ENCODE data around the gene CDPF1.

The CDPF1 gene

DNA sequence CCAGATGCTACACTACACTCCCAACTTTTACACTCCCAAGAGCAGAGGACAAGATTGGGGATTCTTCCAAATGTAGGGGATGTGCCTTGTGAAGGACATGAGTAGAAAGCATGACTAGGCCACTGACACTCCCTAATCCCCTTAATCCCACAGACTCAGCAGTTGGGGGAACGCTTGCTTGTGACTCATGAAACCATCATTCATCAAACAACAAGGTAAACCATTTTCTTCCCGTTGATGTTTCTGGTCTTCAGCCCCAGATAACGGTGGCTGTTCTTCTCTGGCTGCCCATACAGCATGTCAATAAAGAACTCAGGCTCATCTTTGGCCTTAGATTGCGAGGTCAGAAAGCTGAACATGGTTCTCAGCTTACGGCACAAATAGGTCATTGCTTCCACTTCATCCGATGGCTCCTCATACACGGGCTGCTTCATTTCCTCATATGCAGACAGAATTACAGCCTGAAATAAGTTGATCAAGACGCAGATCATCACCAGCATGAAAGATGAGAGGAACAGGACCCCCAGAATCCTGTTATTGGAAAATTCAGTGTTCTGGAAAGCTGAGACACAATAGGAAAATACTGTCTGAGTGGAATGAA, 6.4 kb upstream of the CDPF1 start:
- no peak for DNase-seq (ENCODE audit: low read depth in 3 of 3)

DNA sequence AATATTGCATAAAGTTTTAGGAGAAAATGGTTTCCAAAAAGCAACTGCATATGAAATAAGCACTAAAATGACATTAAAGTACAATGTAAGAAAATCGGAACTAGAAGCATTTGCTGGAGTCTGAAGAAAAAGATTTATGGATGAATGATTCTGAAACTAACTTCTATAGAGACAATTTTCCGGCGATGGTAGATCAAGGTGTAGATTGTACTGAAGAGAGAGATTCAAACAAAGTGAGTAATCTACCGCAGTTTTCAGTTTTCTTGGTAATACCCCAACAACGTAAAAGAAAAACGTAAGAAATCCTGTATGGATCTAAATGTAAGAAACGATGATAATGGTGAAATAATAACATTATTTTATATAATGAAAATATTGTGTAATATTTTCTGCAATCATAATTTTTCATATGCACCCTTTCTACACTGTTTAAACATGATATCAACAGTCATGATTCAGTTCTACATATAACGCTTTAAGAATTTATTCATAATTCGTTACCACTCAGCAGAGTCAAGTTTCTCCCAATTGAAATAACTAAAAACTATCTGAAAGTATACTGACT, 1.8 kb upstream of the CDPF1 start:
- DNase-seq (ENCODE audit: low read depth in 3 of 3) = no peak

GRCh38 chr22:46251266-46251665, 1.2 kb upstream of the CDPF1 start:
- no peak for DNase-seq (ENCODE audit: low read depth in 3 of 3)

- no peak for DNase-seq (ENCODE audit: low read depth in 3 of 3)
These were observed 661 bp upstream of the CDPF1 start for GRCh38 chr22:46250783-46251125.

- no peak for DNase-seq (ENCODE audit: low read depth in 3 of 3)
These were observed 2.6 kb downstream of the CDPF1 start for GRCh38 chr22:46247443-46247975.

DNA sequence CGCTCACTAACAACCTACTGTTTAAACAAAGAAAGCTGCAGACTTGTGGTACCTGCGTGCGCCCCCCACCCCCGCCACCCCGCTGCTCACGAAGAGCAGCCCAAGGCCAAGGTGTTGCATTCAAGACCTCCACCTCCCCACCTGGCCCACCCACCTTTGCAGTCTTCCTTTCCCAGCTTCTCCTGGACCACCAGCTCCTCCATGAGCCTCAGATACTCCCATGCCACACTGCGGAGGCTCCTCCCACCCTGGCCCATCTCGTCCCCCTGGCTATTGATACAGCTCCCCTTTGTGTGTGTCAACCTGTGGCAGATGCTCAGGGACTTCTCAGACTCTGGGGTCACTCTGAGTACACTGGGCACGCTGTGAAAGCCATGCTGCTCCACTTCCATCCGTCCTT, 3.9 kb downstream of the CDPF1 start:
- no peak for DNase-seq (ENCODE audit: low read depth in 3 of 3)

GRCh38 chr22:46245511-46245910, 4.6 kb downstream of the CDPF1 start:
- DNase-seq (ENCODE audit: low read depth in 3 of 3) = no peak

DNA sequence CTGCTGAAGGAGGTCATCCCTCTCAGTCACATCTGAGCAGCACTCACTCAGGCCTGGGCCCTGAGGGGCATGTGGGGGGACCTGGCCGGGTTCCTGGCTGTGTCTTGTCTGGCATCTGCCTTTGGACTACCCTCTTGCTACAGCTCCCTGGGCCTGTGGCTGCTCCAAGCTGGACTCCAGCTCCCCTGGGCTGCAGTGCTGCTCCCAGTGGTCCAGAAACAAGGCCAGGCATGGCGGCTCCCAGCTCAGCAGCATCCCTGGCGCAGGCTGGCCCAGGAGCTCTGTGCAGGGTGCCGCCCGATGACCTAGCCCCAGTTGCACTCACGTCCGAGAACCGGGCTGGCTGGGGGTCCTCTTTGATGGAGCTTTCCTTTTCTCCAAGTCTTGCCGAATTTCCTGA, 5.3 kb downstream of the CDPF1 start:
- DNase-seq (ENCODE audit: low read depth in 3 of 3) = no peak

GRCh38 chr22:46242076-46242475, 8.0 kb downstream of the CDPF1 start:
- no peak for DNase-seq (ENCODE audit: low read depth in 3 of 3)

- no peak for DNase-seq (ENCODE audit: low read depth in 3 of 3)
These were observed 8.6 kb downstream of the CDPF1 start for GRCh38 chr22:46241396-46242007.

- no peak for DNase-seq (ENCODE audit: low read depth in 3 of 3)
These were observed 9.2 kb downstream of the CDPF1 start for GRCh38 chr22:46240907-46241306.

DNA sequence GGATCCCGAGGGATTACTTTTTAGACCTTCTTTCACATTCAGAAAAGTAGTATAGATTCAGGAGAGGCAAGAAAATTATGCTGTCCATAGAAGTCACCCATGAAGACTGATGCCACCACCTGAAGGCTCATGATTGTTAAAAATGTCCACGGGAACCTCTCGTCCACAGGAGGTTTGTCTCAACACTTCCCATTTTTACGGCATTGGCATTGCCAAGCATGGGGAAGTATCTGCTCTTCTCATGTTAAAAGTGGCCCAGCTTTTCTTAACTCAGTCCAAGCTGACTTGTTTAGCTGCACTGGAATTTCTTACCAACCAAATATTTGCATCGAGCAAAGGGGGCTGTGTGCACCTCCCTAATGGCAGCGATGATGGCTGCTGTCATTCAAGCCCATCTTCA, 9.6 kb downstream of the CDPF1 start:
- DNase-seq (ENCODE audit: low read depth in 3 of 3) = no peak

GRCh38 chr22:46240073-46240472, 10.0 kb downstream of the CDPF1 start:
- no peak for DNase-seq (ENCODE audit: low read depth in 3 of 3)

GRCh38 chr22:46239261-46240048, 10.6 kb downstream of the CDPF1 start:
- DNase-seq (ENCODE audit: low read depth in 3 of 3) = no peak

DNA sequence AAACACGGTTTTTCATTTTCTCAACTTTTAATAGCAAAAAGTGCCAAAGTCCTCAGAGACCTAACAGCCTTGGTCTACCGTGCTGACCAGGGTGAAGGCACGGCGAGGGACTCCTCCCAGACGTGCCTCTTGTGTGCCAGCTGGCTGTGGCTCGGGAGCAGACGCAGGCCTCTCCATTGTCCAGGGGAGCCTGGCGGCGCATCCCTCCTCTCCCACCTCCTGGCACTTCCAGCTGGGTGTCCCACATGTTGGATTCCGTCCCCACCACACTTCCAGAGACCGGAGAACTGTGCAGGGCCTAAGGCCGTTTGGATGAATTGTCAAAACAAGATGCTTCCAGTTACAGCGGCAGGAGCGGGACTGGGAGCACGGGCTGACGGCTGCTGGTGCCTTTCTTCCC, 11.6 kb downstream of the CDPF1 start:
- no peak for DNase-seq (ENCODE audit: low read depth in 3 of 3)

GRCh38 chr22:46237453-46238124, 12.5 kb downstream of the CDPF1 start:
- DNase-seq (ENCODE audit: low read depth in 3 of 3) = no peak

DNA sequence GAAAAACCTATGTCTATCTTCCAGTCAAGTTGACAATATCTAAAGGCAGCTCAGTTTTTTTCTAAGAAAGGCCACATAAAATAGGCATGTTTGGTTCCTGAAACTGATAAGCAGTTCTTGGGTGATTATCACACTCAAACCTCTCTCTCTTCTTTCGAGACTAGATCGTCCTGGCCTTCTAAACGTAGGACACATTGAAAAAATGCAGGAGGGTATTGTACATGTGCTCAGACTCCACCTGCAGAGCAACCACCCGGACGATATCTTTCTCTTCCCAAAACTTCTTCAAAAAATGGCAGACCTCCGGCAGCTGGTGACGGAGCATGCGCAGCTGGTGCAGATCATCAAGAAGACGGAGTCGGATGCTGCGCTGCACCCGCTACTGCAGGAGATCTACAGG, 15.1 kb downstream of the CDPF1 start:
- DNase-seq (ENCODE audit: low read depth in 3 of 3) = no peak

GRCh38 chr22:46233231-46233630, 16.9 kb downstream of the CDPF1 start:
- no peak for DNase-seq (ENCODE audit: low read depth in 3 of 3)

DNA sequence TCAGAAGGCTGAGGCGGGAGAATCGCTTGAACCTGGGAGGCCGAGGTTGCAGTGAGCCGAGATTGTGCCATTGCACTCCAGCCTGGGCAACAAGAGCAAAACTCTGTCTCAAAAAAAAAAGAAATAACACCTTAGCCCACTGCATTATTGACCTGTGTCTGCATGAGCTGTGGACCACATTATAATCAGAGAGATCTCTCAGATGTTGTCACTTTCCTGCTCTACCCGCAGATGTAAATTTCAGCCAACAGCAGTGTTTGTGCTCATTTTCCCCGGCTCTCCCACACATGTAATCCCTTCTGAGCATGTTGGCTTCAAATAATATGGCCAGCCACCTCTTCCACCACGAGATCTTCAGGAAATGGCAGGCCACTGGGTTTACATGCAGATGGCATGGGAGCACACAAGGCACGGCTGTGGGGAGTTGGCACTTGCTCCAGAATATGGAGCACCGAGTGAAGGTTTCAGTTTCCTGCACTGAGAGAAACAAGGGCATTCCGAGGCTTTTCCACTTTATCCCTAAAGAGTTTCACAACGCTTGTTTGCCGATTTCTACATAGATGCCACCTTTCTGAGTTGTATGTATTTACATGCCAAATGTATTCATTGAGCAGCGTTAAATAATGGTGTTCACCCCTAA, 19.7 kb downstream of the CDPF1 start:
- DNase-seq (ENCODE audit: low read depth in 3 of 3) = no peak

DNA sequence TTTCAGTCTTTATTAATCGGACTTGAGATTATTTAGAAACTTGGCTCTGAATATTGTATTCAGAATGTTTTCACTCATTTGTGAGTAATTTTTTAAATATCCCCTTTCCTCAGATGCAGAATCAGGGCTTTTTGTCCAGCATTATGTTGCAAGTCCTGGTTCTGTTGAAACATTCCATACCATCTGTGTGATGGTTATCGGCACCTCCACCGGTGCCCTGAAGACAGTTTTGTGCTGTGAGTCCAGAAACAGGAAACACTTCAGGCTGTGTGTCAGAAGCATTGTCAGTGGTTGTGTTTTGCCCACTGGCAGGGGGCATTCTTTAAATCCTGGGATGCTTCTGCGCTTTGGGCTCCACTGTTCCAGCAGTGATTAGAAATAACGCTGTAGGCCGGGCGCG, 20.4 kb downstream of the CDPF1 start:
- no peak for DNase-seq (ENCODE audit: low read depth in 3 of 3)

DNA sequence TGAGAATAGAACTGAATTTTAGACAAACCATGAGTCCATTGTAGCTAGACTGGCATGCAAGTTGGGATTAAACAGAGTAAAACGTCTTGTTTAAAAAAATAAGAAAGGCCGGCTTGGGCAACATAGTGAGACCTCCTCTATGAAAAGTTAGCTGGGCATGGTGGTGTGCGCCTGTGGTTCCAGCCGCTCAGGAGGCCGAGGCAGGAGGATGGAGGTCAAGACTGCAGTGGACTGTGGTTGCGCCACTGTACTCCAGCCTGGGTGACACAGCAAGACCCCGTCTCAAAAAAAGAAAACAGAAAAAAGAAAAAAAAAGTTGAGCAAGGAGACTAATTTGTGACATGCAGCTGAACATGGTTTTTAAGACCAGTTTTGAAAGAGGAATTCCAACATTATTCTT, 23.5 kb downstream of the CDPF1 start:
- DNase-seq (ENCODE audit: low read depth in 3 of 3) = no peak

- no peak for DNase-seq (ENCODE audit: low read depth in 3 of 3)
These were observed 24.5 kb downstream of the CDPF1 start for GRCh38 chr22:46225631-46226030.

Data from stimulated activated CD4-positive, alpha-beta T cell treated with anti-CD3 and anti-CD28 coated beads, TNF-alpha, amount 100 ng/mL, for 48 hours (primary cell).